ENCODE measurements around the gene MED25.
A peak's percentile ranks its signal among the peaks of the same experiment; 100 is the strongest.

MED25 gene

DNA sequence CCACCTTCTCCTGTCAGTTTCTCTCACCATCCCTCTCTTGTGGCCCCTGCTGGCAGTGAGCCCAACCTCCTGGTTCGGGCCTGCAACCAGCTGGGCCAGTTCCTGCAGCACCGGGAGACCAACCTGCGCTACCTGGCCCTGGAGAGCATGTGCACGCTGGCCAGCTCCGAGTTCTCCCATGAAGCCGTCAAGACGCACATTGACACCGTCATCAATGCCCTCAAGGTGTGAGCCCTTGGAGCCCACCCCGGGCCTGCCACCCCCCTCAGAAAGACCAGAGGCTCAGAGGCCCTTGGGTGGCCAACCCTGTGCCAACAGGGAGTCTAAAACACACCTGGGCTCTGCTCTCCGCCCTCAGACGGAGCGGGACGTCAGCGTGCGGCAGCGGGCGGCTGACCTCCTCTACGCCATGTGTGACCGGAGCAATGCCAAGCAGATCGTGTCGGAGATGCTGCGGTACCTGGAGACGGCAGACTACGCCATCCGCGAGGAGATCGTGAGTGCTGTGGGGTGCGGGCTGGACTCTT lies 18.8 kb upstream of the MED25 start:
- H3K4me3 ChIP-seq (ENCODE audit: low read depth, low read length): no peak overlapping the region
- TF ChIP-seq, protein P1, sequence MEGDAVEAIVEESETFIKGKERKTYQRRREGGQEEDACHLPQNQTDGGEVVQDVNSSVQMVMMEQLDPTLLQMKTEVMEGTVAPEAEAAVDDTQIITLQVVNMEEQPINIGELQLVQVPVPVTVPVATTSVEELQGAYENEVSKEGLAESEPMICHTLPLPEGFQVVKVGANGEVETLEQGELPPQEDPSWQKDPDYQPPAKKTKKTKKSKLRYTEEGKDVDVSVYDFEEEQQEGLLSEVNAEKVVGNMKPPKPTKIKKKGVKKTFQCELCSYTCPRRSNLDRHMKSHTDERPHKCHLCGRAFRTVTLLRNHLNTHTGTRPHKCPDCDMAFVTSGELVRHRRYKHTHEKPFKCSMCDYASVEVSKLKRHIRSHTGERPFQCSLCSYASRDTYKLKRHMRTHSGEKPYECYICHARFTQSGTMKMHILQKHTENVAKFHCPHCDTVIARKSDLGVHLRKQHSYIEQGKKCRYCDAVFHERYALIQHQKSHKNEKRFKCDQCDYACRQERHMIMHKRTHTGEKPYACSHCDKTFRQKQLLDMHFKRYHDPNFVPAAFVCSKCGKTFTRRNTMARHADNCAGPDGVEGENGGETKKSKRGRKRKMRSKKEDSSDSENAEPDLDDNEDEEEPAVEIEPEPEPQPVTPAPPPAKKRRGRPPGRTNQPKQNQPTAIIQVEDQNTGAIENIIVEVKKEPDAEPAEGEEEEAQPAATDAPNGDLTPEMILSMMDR (IDR thresholded peaks at IDR 0.05; ENCODE audit: low read depth, low read length, missing control alignments): no peak
- in situ Hi-C loops (cut with HindIII; ENCODE audit: low pct_ligation_motif_present, low sequenced_read_pairs): no loop called here
- no peaks in the 10 kb centered on the region for H3K27me3 ChIP-seq (replicated peaks)
- H3K27ac ChIP-seq: no peak overlapping the region
- peaks cover 77% of the 10 kb centered on the region for H3K36me3 ChIP-seq (replicated peaks)
- DNase-seq: no peak

DNA sequence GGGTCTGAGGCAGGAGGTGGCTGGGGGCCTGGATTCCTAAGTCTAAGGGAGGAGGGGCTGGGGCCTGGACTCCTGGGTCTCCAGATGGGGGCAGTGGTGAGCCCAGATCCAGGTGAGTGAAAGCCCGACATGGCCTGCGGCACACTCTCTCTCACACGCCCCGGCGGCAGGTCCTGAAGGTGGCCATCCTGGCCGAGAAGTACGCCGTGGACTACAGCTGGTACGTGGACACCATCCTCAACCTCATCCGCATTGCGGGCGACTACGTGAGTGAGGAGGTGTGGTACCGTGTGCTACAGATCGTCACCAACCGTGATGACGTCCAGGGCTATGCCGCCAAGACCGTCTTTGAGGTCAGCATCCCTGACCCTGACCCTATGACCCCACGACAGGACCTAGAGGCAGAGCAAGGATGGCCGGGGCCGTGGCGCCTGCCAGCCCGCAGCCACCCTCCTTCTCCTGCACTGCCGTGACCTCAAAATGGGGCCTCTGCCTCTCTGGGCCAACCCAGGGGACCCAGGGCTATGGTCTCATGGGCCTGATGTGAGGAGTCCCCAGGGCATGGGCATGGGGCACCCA lies 18.2 kb upstream of the MED25 start:
- no peak overlapping the region for H3K27ac ChIP-seq
- TF ChIP-seq, protein P1 (IDR thresholded peaks at IDR 0.05; ENCODE audit: low read depth, low read length, missing control alignments): peak; percentile 39
- H3K4me3 ChIP-seq (ENCODE audit: low read depth, low read length): no peak overlapping the region
- in situ Hi-C loops (cut with HindIII; ENCODE audit: low pct_ligation_motif_present, low sequenced_read_pairs): no loop called here
- DNase-seq: no peak
- no peaks in the 10 kb centered on the region for H3K27me3 ChIP-seq (replicated peaks)
- H3K36me3 ChIP-seq (replicated peaks): peaks cover 75% of the 10 kb centered on the region

DNA sequence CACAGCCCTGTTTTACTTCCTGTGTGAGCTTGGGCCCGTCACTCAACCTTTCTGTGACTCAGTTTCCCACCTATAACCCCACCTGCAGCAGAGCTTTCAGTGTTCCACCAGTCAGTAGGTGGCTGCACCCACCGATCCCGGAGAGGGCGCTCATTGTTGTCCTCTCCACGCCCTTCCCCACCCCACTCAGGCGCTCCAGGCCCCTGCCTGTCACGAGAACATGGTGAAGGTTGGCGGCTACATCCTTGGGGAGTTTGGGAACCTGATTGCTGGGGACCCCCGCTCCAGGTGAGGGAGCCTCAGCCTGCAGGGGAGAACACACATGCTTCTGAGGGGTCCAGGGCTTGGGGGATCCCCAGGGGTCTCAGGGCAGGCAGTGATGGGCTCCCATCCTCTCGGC lies 17.3 kb upstream of the MED25 start:
- no peak overlapping the region for H3K4me3 ChIP-seq (ENCODE audit: low read depth, low read length)
- DNase-seq: no peak
- no peaks in the 10 kb centered on the region for H3K27me3 ChIP-seq (replicated peaks)
- in situ Hi-C loops (cut with HindIII; ENCODE audit: low pct_ligation_motif_present, low sequenced_read_pairs): no loop called here
- TF ChIP-seq, protein P1 (IDR thresholded peaks at IDR 0.05; ENCODE audit: low read depth, low read length, missing control alignments): no peak
- peaks cover 74% of the 10 kb centered on the region for H3K36me3 ChIP-seq (replicated peaks)
- no peak overlapping the region for H3K27ac ChIP-seq

DNA sequence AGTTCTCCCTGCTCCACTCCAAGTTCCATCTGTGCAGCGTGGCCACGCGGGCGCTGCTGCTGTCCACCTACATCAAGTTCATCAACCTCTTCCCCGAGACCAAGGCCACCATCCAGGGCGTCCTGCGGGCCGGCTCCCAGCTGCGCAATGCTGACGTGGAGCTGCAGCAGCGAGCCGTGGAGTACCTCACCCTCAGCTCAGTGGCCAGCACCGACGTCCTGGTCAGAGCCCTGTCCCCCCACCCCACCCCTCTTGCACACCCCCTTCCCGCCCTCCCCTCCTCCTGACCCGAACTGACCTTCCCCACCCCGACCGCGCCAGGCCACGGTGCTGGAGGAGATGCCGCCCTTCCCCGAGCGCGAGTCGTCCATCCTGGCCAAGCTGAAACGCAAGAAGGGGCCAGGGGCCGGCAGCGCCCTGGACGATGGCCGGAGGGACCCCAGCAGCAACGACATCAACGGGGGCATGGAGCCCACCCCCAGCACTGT lies 16.6 kb upstream of the MED25 start:
- peaks cover 72% of the 10 kb centered on the region for H3K36me3 ChIP-seq (replicated peaks)

DNA sequence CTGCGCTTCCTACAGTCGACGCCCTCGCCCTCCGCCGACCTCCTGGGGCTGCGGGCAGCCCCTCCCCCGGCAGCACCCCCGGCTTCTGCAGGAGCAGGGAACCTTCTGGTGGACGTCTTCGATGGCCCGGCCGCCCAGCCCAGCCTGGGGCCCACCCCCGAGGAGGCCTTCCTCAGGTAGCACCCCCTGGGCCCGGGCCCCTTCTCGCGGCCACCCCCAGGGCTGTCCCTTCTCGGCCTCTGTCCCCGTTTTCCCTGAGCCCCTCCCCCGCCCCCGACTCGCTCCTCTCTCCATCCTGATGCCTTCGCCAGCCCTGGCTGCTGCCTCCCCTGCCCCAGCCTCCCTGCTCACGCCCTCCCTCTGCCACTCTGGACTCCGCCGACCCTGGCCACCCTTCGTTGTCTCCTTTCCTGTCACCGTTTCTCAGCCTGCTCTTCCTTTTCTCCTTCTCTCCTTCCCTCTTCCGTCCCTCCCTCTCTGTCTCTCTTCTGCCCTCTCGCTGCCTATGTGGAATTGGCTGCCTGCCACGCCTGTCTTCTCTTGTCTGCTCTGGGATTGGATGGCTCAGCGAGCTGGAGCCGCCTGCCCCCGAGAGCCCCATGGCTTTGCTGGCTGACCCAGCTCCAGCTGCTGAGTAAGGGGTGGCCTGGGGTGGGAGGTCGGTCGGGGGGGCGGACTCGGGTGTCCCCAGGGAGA lies 16.0 kb upstream of the MED25 start:
- H3K27me3 ChIP-seq (replicated peaks): no peaks in the 10 kb centered on the region
- TF ChIP-seq, protein P1 (IDR thresholded peaks at IDR 0.05; ENCODE audit: low read depth, low read length, missing control alignments): peak; percentile 56
- DNase-seq: peak; percentile 88
- in situ Hi-C loops (cut with HindIII; ENCODE audit: low pct_ligation_motif_present, low sequenced_read_pairs): no loop called here
- H3K4me3 ChIP-seq (ENCODE audit: low read depth, low read length): peak overlapping the region; percentile 55
- no peak overlapping the region for H3K27ac ChIP-seq
- peaks cover 66% of the 10 kb centered on the region for H3K36me3 ChIP-seq (replicated peaks)

More for the DNA sequence above, 16.6 kb upstream of the MED25 start:
- TF ChIP-seq, protein P1 (IDR thresholded peaks at IDR 0.05; ENCODE audit: low read depth, low read length, missing control alignments): no peak
- in situ Hi-C loops (cut with HindIII; ENCODE audit: low pct_ligation_motif_present, low sequenced_read_pairs): no loop called here
- Histone ChIP-seq H3K27me3 (replicated peaks) (no peaks in the 10 kb centered on the region), H3K27ac (no peak overlapping the region), H3K4me3 (ENCODE audit: low read depth, low read length) (peak overlapping the region; percentile 55)
- no peak for DNase-seq

Data from brain microvascular endothelial cell (primary cell).